Neural crest cell (in vitro differentiated cells): ENCODE results near the gene ABTB2. TPM values are rescaled to one million over a fixed set of nuclear protein-coding genes. Genes with fewer than 3 reads are reported as not detected.

Experiments
- DNase-seq: peaks from one replicate; pipeline ENCODE4 v3.0.0; 2021; ENCODE audit warnings: low read depth, mixed read lengths, low spot score
- H3K27ac Mint-ChIP-seq: one replicate; pipeline ENCODE4 v1.8.0; 2021; ENCODE audit warnings: mild to moderate bottlenecking, mixed read lengths; ENCODE audit not compliant: unreplicated experiment
- H3K27me3 Mint-ChIP-seq: 2 replicates; pipeline ENCODE4 v1.8.0; 2021; ENCODE audit warnings: low read depth, mild to moderate bottlenecking, mixed read lengths
- H3K36me3 Mint-ChIP-seq: 2 replicates; pipeline ENCODE4 v1.8.0; 2021; ENCODE audit warnings: low read depth, mild to moderate bottlenecking, mixed read lengths
- H3K4me1 Mint-ChIP-seq: 2 replicates; pipeline ENCODE4 v1.8.0; 2021; ENCODE audit warnings: mixed read lengths
- H3K4me3 Mint-ChIP-seq: one replicate; pipeline ENCODE4 v1.8.0; 2021; ENCODE audit warnings: mild to moderate bottlenecking, mixed read lengths
- H3K9me3 Mint-ChIP-seq: 2 replicates; pipeline ENCODE4 v1.8.0; 2021; ENCODE audit warnings: mixed read lengths
- CTCF ChIP-seq: fragments of 200-600 bp; sonication (generic); conservative IDR thresholded peaks from 2 replicates; pipeline ENCODE4 v1.5.0; 2021; ENCODE audit warnings: antibody characterized with exemption, mild to moderate bottlenecking
- total RNA-seq: library from RNA; stranded (reverse); gene quantifications from 2 replicates; pipeline ENCODE4 v1.2.1, GENCODE V29; 2021

The ABTB2 gene
- total RNA-seq, 1 donor from 2014 or later = 3.0 TPM

- Mint-ChIP-seq H3K36me3 (no peaks in the 10 kb centered on the region), H3K4me1 (peaks cover 35% of the 10 kb centered on the region), H3K27ac (no peak overlapping the region), H3K27me3 (no peaks in the 10 kb centered on the region), H3K9me3 (no peaks in the 10 kb centered on the region), H3K4me3 (no peak overlapping the region)
- no peak for DNase-seq
- TF ChIP-seq CTCF = no peak
Measured at GRCh38 chr11:34339149-34340064, 18.4 kb downstream of the ABTB2 start.

GRCh38 chr11:34337016-34337415, 20.8 kb downstream of the ABTB2 start:
- no peaks in the 10 kb centered on the region for H3K9me3 Mint-ChIP-seq
- H3K4me1 Mint-ChIP-seq = peaks cover 35% of the 10 kb centered on the region
- H3K4me3 Mint-ChIP-seq = no peak overlapping the region
- H3K36me3 Mint-ChIP-seq = no peaks in the 10 kb centered on the region
- peaks cover 3% of the 10 kb centered on the region for H3K27me3 Mint-ChIP-seq
- TF ChIP-seq CTCF = no peak
- H3K27ac Mint-ChIP-seq = no peak overlapping the region
- no peak for DNase-seq

- H3K9me3 Mint-ChIP-seq = no peaks in the 10 kb centered on the region
- no peak for TF ChIP-seq CTCF
- no peak overlapping the region for H3K27ac Mint-ChIP-seq
- H3K4me3 Mint-ChIP-seq = no peak overlapping the region
- H3K27me3 Mint-ChIP-seq = peaks cover 3% of the 10 kb centered on the region
- no peak for DNase-seq
- H3K4me1 Mint-ChIP-seq = peaks cover 23% of the 10 kb centered on the region
- no peaks in the 10 kb centered on the region for H3K36me3 Mint-ChIP-seq
Measured at GRCh38 chr11:34335801-34336200, 22.0 kb downstream of the ABTB2 start.

- Mint-ChIP-seq H3K9me3 (no peaks in the 10 kb centered on the region), H3K36me3 (no peaks in the 10 kb centered on the region), H3K27me3 (peaks cover 3% of the 10 kb centered on the region), H3K4me3 (no peak overlapping the region), H3K27ac (no peak overlapping the region), H3K4me1 (peaks cover 19% of the 10 kb centered on the region)
- no peak for TF ChIP-seq CTCF
- no peak for DNase-seq
Measured at GRCh38 chr11:34335331-34335730, 22.5 kb downstream of the ABTB2 start.

- Mint-ChIP-seq H3K4me1 (peaks cover 7% of the 10 kb centered on the region), H3K9me3 (no peaks in the 10 kb centered on the region), H3K4me3 (no peak overlapping the region), H3K27me3 (peaks cover 8% of the 10 kb centered on the region), H3K27ac (no peak overlapping the region), H3K36me3 (no peaks in the 10 kb centered on the region)
- TF ChIP-seq CTCF = no peak
- DNase-seq = no peak
Measured at GRCh38 chr11:34333787-34334186, 24.0 kb downstream of the ABTB2 start.
